H1 (cell line): ENCODE data around the gene JOSD2. TPM values are rescaled to one million over a fixed set of nuclear protein-coding genes. Genes with fewer than 3 reads are reported as not detected.

Experiments
- CTCF ChIA-PET: fragments of 300-600 bp; sonication (Branson Sonifier 250); formaldehyde crosslinking; loops from one replicate; lab custom pipeline; 2021; ENCODE audit not compliant: partially characterized antibody; lab: Charles Lee
- POLR2A ChIA-PET: fragments of 300-600 bp; sonication (Branson Sonifier 250); formaldehyde crosslinking; loops from one replicate; lab custom pipeline; 2021; ENCODE audit warnings: inconsistent platforms; ENCODE audit not compliant: partially characterized antibody; lab: Charles Lee
- DNase-seq, 2 experiments: peaks; one replicate each; pipeline versions ENCODE4 v3.0.0 to v3.0.0-alpha.2; 2010 to 2022; ENCODE audit warnings: low spot score in 2 of 2, low read depth in 1 of 2, mixed read lengths in 1 of 2
- FAIRE-seq: peaks from 2 replicates; lab custom pipeline; 2011; peaks lifted over from hg19 to GRCh38; lab: Jason Lieb, UNC
- H2AFZ ChIP-seq: 2 replicates; pipeline ENCODE4 v1.8.1; 2012; ENCODE audit warnings: low read length, inconsistent platforms
- H2AK5ac ChIP-seq: 2 replicates; pipeline ENCODE4 v1.6.1; 2013; ENCODE audit warnings: low read depth, low read length
- H2BK120ac ChIP-seq: replicated peaks from 2 replicates; pipeline ENCODE3; 2013; ENCODE audit warnings: low read depth, low read length, inconsistent platforms
- H2BK12ac ChIP-seq: 2 replicates; pipeline ENCODE4 v1.6.1; 2013; ENCODE audit warnings: low read depth, low read length
- H2BK15ac ChIP-seq: 2 replicates; pipeline ENCODE4 v1.6.1; 2013; ENCODE audit warnings: low read length
- H2BK20ac ChIP-seq: 2 replicates; pipeline ENCODE4 v1.6.1; 2013; ENCODE audit warnings: low read length
- H2BK5ac ChIP-seq: 2 replicates; pipeline ENCODE4 v1.6.1; 2013; ENCODE audit warnings: low read depth, low read length
- H3K14ac ChIP-seq: 2 replicates; pipeline ENCODE4 v1.6.1; 2013; ENCODE audit warnings: inconsistent platforms; ENCODE audit not compliant: insufficient read length
- H3K18ac ChIP-seq: 2 replicates; pipeline ENCODE4 v1.6.1; 2013; ENCODE audit warnings: low read length; ENCODE audit errors: extremely low read depth
- H3K23ac ChIP-seq: 2 replicates; pipeline ENCODE4 v1.6.1; 2013; ENCODE audit warnings: inconsistent platforms; ENCODE audit not compliant: insufficient read length
- H3K23me2 ChIP-seq: 2 replicates; pipeline ENCODE4 v1.6.1; 2013; ENCODE audit warnings: low read depth, low read length
- H3K27ac ChIP-seq: 2 replicates; pipeline ENCODE4 v1.6.1; 2011; ENCODE audit warnings: low read depth, low read length, inconsistent platforms
- H3K27me3 ChIP-seq, 4 experiments: replicated peaks in 1 of 4; 1 replicate in 1 of 4; 2 replicates in 3 of 4; pipeline versions ENCODE4 v1.6.1 to v1.8.1; 2011 to 2013; ENCODE audit warnings: low read length in 3 of 4, mild to moderate bottlenecking in 3 of 4, inconsistent platforms in 2 of 4, mixed read lengths in 2 of 4, moderate library complexity in 1 of 4; ENCODE audit not compliant: control insufficient read depth in 3 of 4, insufficient read depth in 3 of 4; ENCODE audit errors: extremely low read depth in 1 of 4
- H3K36me3 ChIP-seq, 4 experiments: 2 replicates each; pipeline versions ENCODE4 v1.6.1 to v1.8.1; 2011 to 2013; ENCODE audit warnings: mild to moderate bottlenecking in 4 of 4, low read length in 3 of 4, moderate library complexity in 2 of 4, control low read depth in 1 of 4, inconsistent platforms in 1 of 4; ENCODE audit not compliant: insufficient read depth in 4 of 4, control insufficient read depth in 2 of 4
- H3K4ac ChIP-seq: replicated peaks from 2 replicates; pipeline ENCODE3; 2013; ENCODE audit warnings: low read length, low read depth, mixed read lengths, inconsistent platforms; ENCODE audit not compliant: insufficient read length
- H3K4me1 ChIP-seq, 4 experiments: replicated peaks in 1 of 4; 1 replicate in 1 of 4; 2 replicates in 3 of 4; pipeline versions ENCODE4 v1.6.1 to v1.8.1; 2011 to 2013; ENCODE audit warnings: low read length in 3 of 4, inconsistent platforms in 2 of 4, mixed read lengths in 1 of 4; ENCODE audit not compliant: insufficient read depth in 4 of 4, control insufficient read depth in 3 of 4
- H3K4me2 ChIP-seq, 2 experiments: 2 replicates each; pipeline versions ENCODE4 v1.6.1 to v1.8.1; 2011 to 2013; ENCODE audit warnings: low read depth in 2 of 2, low read length in 2 of 2, control low read depth in 1 of 2, inconsistent platforms in 1 of 2, mild to moderate bottlenecking in 1 of 2; ENCODE audit not compliant: insufficient read depth in 1 of 2
- H3K4me3 ChIP-seq, 4 experiments: fragments of 200-600, 300-600 bp in 1 of 4; sonication (generic), shearing (Covaris generic), sonication (Bioruptor Twin) in 1 of 4; 2 replicates each; pipeline versions ENCODE4 v1.5.1 to v1.8.1; 2011 to 2016; ENCODE audit warnings: low read length in 4 of 4, low read depth in 3 of 4, control low read depth in 2 of 4, inconsistent platforms in 2 of 4, mild to moderate bottlenecking in 2 of 4, mixed read lengths in 1 of 4, moderate library complexity in 1 of 4; ENCODE audit not compliant: insufficient read depth in 2 of 4; ENCODE audit errors: extremely low read depth in 1 of 4
- H3K56ac ChIP-seq: replicated peaks from 2 replicates; pipeline ENCODE3; 2013; ENCODE audit warnings: low read depth, mild to moderate bottlenecking, mixed read lengths, low read length, inconsistent platforms; ENCODE audit not compliant: insufficient read length
- H3K79me1 ChIP-seq: 2 replicates; pipeline ENCODE4 v1.6.1; 2013; ENCODE audit warnings: low read depth, low read length, control low read depth
- H3K79me2 ChIP-seq, 2 experiments: 2 replicates each; pipeline versions ENCODE4 v1.6.1 to v1.8.1; 2012 to 2013; ENCODE audit warnings: low read length in 2 of 2, mild to moderate bottlenecking in 2 of 2, inconsistent platforms in 1 of 2; ENCODE audit not compliant: insufficient read depth in 2 of 2, control insufficient read depth in 1 of 2
- H3K9ac ChIP-seq, 4 experiments: replicated peaks in 1 of 4; 1 replicate in 1 of 4; 2 replicates in 3 of 4; pipeline versions ENCODE4 v1.6.1 to v1.8.1; 2011 to 2013; ENCODE audit warnings: low read depth in 3 of 4, low read length in 3 of 4, control low read depth in 2 of 4, mild to moderate bottlenecking in 2 of 4, moderate library complexity in 2 of 4, inconsistent platforms in 1 of 4; ENCODE audit errors: extremely low read depth in 1 of 4
- H3K9me3 ChIP-seq, 2 experiments: 2 replicates each; pipeline versions ENCODE4 v1.6.1 to v1.8.1; 2012 to 2013; ENCODE audit warnings: mild to moderate bottlenecking in 2 of 2, moderate library complexity in 2 of 2, control low read depth in 1 of 2, inconsistent platforms in 1 of 2, low read depth in 1 of 2, low read length in 1 of 2, mixed read lengths in 1 of 2; ENCODE audit not compliant: insufficient read depth in 2 of 2
- H4K20me1 ChIP-seq, 2 experiments: replicated peaks in 1 of 2; 2 replicates each; pipeline versions ENCODE3 to v1.8.1; 2011 to 2013; ENCODE audit warnings: inconsistent platforms in 2 of 2, low read length in 2 of 2, mild to moderate bottlenecking in 1 of 2; ENCODE audit not compliant: insufficient read depth in 2 of 2, control insufficient read depth in 1 of 2
- H4K5ac ChIP-seq: 2 replicates; pipeline ENCODE4 v1.6.1; 2013; ENCODE audit warnings: low read length, low read depth, mixed read lengths, inconsistent platforms; ENCODE audit not compliant: insufficient read length
- H4K8ac ChIP-seq: 2 replicates; pipeline ENCODE4 v1.8.0; 2013; ENCODE audit warnings: mild to moderate bottlenecking, moderate library complexity, low read length, inconsistent platforms; ENCODE audit not compliant: insufficient read depth; ENCODE audit errors: extremely low read depth
- H4K91ac ChIP-seq: replicated peaks from 2 replicates; pipeline ENCODE3; 2013; ENCODE audit warnings: low read length, mixed read lengths, inconsistent platforms; ENCODE audit not compliant: insufficient read length
- GABPA ChIP-seq: IDR thresholded peaks from 2 replicates; pipeline ENCODE4 v1.6.1; 2011; ENCODE audit warnings: mild to moderate bottlenecking, low read length, moderate library complexity, borderline replicate concordance; ENCODE audit not compliant: insufficient read depth
- JUND ChIP-seq: IDR thresholded peaks from 2 replicates; pipeline ENCODE4 v1.6.1; 2011; ENCODE audit warnings: mild to moderate bottlenecking, improper control_type of control experiment, low read length
- KDM1A ChIP-seq: fragments of 200-600, 300-600 bp; sonication (generic); IDR thresholded peaks from 2 replicates; pipeline ENCODE4 v1.7.1; 2016; ENCODE audit warnings: mild to moderate bottlenecking, low read length, borderline replicate concordance
- MAFK ChIP-seq: IDR thresholded peaks from 2 replicates; pipeline ENCODE4 v1.6.1; 2012; ENCODE audit warnings: low read depth, mild to moderate bottlenecking, improper control_type of control experiment, low read length
- POLR2A ChIP-seq, 2 experiments: IDR thresholded peaks; 1 replicate in 1 of 2; 2 replicates in 1 of 2; pipeline ENCODE4 v1.6.1; 2011; ENCODE audit warnings: low read depth in 2 of 2, low read length in 2 of 2, mild to moderate bottlenecking in 2 of 2; ENCODE audit errors: control extremely low read depth in 1 of 2
- RNF2 ChIP-seq: fragments of 200-900, 300-1000 bp; sonication (generic); IDR thresholded peaks from 2 replicates; pipeline ENCODE4 v1.7.1; 2016; ENCODE audit warnings: borderline replicate concordance, low read depth, mild to moderate bottlenecking, antibody characterized with exemption, low read length; ENCODE audit not compliant: poor library complexity, severe bottlenecking; ENCODE audit errors: missing control alignments
- SP1 ChIP-seq: IDR thresholded peaks from 2 replicates; pipeline ENCODE4 v1.6.1; 2011; ENCODE audit warnings: low read depth, low read length
- SRF ChIP-seq: IDR thresholded peaks from 2 replicates; pipeline ENCODE4 v1.6.1; 2011; ENCODE audit warnings: mild to moderate bottlenecking, low read depth, low read length, moderate library complexity
- TAF7 ChIP-seq: optimal IDR thresholded peaks from 2 replicates; pipeline ENCODE3; 2011; ENCODE audit warnings: low read depth, mild to moderate bottlenecking, inconsistent platforms, low read length, moderate library complexity, borderline replicate concordance
- TCF12 ChIP-seq: IDR thresholded peaks from 2 replicates; pipeline ENCODE4 v1.6.1; 2011; ENCODE audit warnings: low read depth, mild to moderate bottlenecking, low read length
- WGBS, 2 experiments: shearing (Covaris generic) in 1 of 2; methylation state at CpG; one replicate each; pipeline versions ENCODE4 v1.1.6 to v1.1.7; 2013 to 2015; ENCODE audit warnings: low lambda C conversion rate in 2 of 2, mixed read lengths in 2 of 2, inconsistent platforms in 1 of 2, low coverage in 1 of 2, missing lambda C conversion rate in 1 of 2; ENCODE audit not compliant: insufficient replicate concordance in 2 of 2, insufficient coverage in 1 of 2, insufficient read length in 1 of 2; ENCODE audit errors: extremely low coverage in 1 of 2, missing lambda C conversion rate in 1 of 2; 5-methylcytosine and 5-hydroxymethylcytosine counted together
- polyA plus RNA-seq, 7 experiments: library from polyadenylated mRNA; depleted of rRNA in 3 of 7; stranded (reverse) in 5 of 7; unstranded in 2 of 7; fragments of >200 nt in 5 of 7; fragments of 200-250 nt in 2 of 7; gene quantifications; 1 replicate in 5 of 7; 2 replicates in 1 of 7; 4 replicates in 1 of 7; pipeline versions ENCODE4 v1.2.1 to v1.2.3, GENCODE V29; 2011 to 2013; ENCODE audit warnings: missing spikeins in 2 of 7, mixed read lengths in 2 of 7
- total RNA-seq: library from RNA; stranded (reverse); fragmentation: NEBNext Ultra II Directional; extraction: Animal tissue kit (Norgen Biotek cat#: 25700); gene quantifications from 2 replicates; pipeline ENCODE4 v1.2.1, GENCODE V29; 2021
- TF ChIP-seq, protein P1 (sequence below): IDR thresholded peaks from 2 replicates; pipeline ENCODE4 v1.6.1; 2012; ENCODE audit warnings: inconsistent platforms

Gene JOSD2
- total and polyA plus RNA-seq, 2 of the 8 experiments (the other 6 are each of a cell fraction or from before 2014, with no cell fraction given), result 1.9 to 6.6 TPM

DNA sequence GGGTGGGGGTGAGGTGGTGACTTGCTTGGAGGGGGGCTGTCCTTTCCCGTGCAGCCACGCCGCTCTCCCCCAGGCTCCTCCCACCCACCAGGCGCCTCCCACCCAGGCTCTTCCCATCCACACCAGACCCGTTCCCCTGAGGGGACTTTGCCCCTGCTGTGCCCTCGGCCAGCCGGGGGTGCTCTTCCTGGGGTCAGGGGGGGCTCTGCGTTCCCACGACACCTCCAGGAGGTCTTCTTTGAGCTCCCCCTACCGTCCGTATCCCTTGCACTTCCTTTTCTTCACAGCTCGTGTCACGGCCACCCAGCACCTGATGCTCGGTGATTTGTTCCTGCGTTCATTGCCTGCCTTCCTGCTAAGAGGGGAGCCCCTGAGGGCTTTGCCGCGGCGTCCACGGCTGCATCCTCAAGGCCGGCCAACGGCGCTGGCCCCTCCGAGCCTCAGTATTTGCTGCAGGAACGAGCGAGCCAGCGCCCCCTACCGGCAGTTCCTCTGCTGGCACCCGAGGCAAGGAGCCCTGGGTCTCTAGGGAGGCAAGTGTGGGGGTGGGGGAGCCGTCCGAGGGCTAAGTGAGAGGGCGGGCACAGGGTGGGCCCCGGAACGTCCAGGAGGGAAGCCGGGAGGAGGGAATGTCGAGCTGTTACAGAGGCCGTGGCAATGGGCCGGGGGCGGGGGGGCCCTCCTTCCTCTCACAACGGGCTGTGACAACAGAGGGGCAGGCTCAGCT lies 45.5 kb upstream of the JOSD2 start:
- H2AK5ac ChIP-seq, result no peak overlapping the region
- H3K56ac ChIP-seq, result no peak overlapping the region
- peak overlapping the region; percentile 88 for H4K91ac ChIP-seq
- peaks cover 0 to 19% (median 5%) of the 10 kb centered on the region in 4 experiments; a peak in 5 of 7 replicates for H3K4me1 ChIP-seq
- peak overlapping the region; percentile 91 for H2AFZ ChIP-seq
- DNase-seq (peak; percentile 70 to 99), FAIRE-seq (no peak)
- no peak overlapping the region for H3K23ac ChIP-seq
- ChIA-PET CTCF (interaction anchor here (0.5 to 10.6 kb wide), 51 partner anchors 10 to 1773 kb away, joined by 3 to 269 read pairs (median 4); partner anchors contain the start of genes C19orf81, CLEC11A, JOSD2 and KLK4), POLR2A (interaction anchor here (0.6 to 4.1 kb wide), 11 partner anchors 9 to 211 kb away, joined by 3 to 15 read pairs (median 4); partner anchors contain the start of gene JOSD2)
- H3K4me3 ChIP-seq, result peak overlapping the region; percentile 45 to 72 (median 62)
- no peak overlapping the region; the same call in 1 of the 2 replicates for H4K8ac ChIP-seq
- no peak overlapping the region for H3K4ac ChIP-seq
- H2BK15ac ChIP-seq, result peak overlapping the region; percentile 99; the same call in 1 of the 2 replicates
- H2BK120ac ChIP-seq, result no peak overlapping the region
- H3K36me3 ChIP-seq, result no peaks in the 10 kb centered on the region
- no peak overlapping the region for H3K14ac ChIP-seq
- H3K9ac ChIP-seq, result no peak overlapping the region
- no peaks in the 10 kb centered on the region for H3K9me3 ChIP-seq
- H3K79me2 ChIP-seq, result no peaks in the 10 kb centered on the region; a peak in 1 of 4 replicates
- H2BK12ac ChIP-seq, result no peak overlapping the region
- peaks cover 3 to 19% of the 10 kb centered on the region in 2 experiments for H4K20me1 ChIP-seq
- H3K18ac ChIP-seq, result peak overlapping the region; percentile 90
- H3K23me2 ChIP-seq, result peaks cover 18% of the 10 kb centered on the region
- H2BK5ac ChIP-seq, result peak overlapping the region; percentile 66; the same call in 1 of the 2 replicates
- H3K4me2 ChIP-seq, result peak overlapping the region; percentile 42 to 88
- H3K27ac ChIP-seq, result no peak overlapping the region
- H3K79me1 ChIP-seq, result no peaks in the 10 kb centered on the region
- WGBS, 2 experiments, result 6% methylated on average over 17 of the region's 39 CpGs; no CpG with 5 or more reads in 1 of the 2 experiments
- H2BK20ac ChIP-seq, result no peak overlapping the region
- peaks cover 0 to 30% (median 19%) of the 10 kb centered on the region in 4 experiments; a peak in 6 of 7 replicates for H3K27me3 ChIP-seq
- H4K5ac ChIP-seq, result no peak overlapping the region
- TF ChIP-seq RNF2, result no peak
- TF ChIP-seq SP1, result no peak
- no peak for TF ChIP-seq TCF12
- TF ChIP-seq, protein P1, sequence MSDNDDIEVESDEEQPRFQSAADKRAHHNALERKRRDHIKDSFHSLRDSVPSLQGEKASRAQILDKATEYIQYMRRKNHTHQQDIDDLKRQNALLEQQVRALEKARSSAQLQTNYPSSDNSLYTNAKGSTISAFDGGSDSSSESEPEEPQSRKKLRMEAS, result 0 out of 2 replicates have a peak, but pooled peaks have one; percentile 41
- TF ChIP-seq SRF, result no peak
- TF ChIP-seq TAF7, result peak; percentile 56
- no peak for TF ChIP-seq JUND
- TF ChIP-seq GABPA, result 0 out of 2 replicates have a peak, but pooled peaks have one; percentile 17
- TF ChIP-seq MAFK, result no peak
- no peak for TF ChIP-seq POLR2A (IDR thresholded peaks at IDR 0.05; ENCODE audit: control extremely low read depth in 1 of 2, low read depth in 2 of 2, low read length in 2 of 2)
- TF ChIP-seq KDM1A, result no peak
